ENCODE measurements around the gene OR2L2.
"Not testable (repeated sequence)": the region's sequence is repeated elsewhere in the genome, so short reads cannot be mapped to it uniquely, and the experiment has no call there.

Gene OR2L2

GRCh38 chr1:248029770-248030169 is at the start of gene OR2L2:
OR2L2 (plus strand) TSS chr1:248030070; CDS start chr1:248038268, 8,198 bp downstream.
- no peak for DNase-seq

GRCh38 chr1:247992986-247993385 is 36.9 kb upstream of the OR2L2 start:
- DNase-seq, result no peak

- no peak for DNase-seq
Observed at GRCh38 chr1:247998811-247999210, 31.1 kb upstream of the OR2L2 start.

- DNase-seq, result no peak
Observed at GRCh38 chr1:248000169-248000568, 29.7 kb upstream of the OR2L2 start.

- DNase-seq, result no peak
Observed at GRCh38 chr1:248007778-248008177, 22.1 kb upstream of the OR2L2 start.

- DNase-seq, result no peak
Observed at GRCh38 chr1:248009681-248010080, 20.2 kb upstream of the OR2L2 start.

- DNase-seq, result no peak
Observed at GRCh38 chr1:248013229-248013710, 16.6 kb upstream of the OR2L2 start, which contains the start of gene OR2L5. OR2L5 (plus strand) TSS chr1:248013660; CDS start chr1:248021948, 8,288 bp downstream.

GRCh38 chr1:248015803-248016202 is 14.1 kb upstream of the OR2L2 start:
- DNase-seq, result no peak

- DNase-seq, result no peak
Observed at GRCh38 chr1:248045209-248045608, 15.3 kb downstream of the OR2L2 start.

- no peak for DNase-seq
Observed at GRCh38 chr1:248046536-248046935, 16.7 kb downstream of the OR2L2 start, which contains the start of gene OR2L3. OR2L3 (plus strand) TSS chr1:248046836; CDS start chr1:248060682, 13,846 bp downstream.

GRCh38 chr1:248047008-248047407 is 17.1 kb downstream of the OR2L2 start:
- DNase-seq, result no peak

- no peak for DNase-seq
Observed at GRCh38 chr1:248054671-248055070, 24.8 kb downstream of the OR2L2 start.

- DNase-seq, result no peak
Observed at GRCh38 chr1:248055261-248055660, 25.4 kb downstream of the OR2L2 start.

GRCh38 chr1:248065071-248065470 is 35.2 kb downstream of the OR2L2 start:
- no peak for DNase-seq

GRCh38 chr1:248065604-248066003 is 35.7 kb downstream of the OR2L2 start:
- DNase-seq, result no peak

- DNase-seq, result not testable (repeated sequence)
Observed at GRCh38 chr1:248083864-248084263, 54.0 kb downstream of the OR2L2 start.

All from inflammatory macrophage treated with lipopolysaccharide for 4 hours (primary cell).